ENCODE results near the gene CALY. TPM values are rescaled to one million over a fixed set of nuclear protein-coding genes. Genes with fewer than 3 reads are reported as not detected.

CALY gene
- total RNA-seq, 1 experiment from 2014 or later: not detected

DNA sequence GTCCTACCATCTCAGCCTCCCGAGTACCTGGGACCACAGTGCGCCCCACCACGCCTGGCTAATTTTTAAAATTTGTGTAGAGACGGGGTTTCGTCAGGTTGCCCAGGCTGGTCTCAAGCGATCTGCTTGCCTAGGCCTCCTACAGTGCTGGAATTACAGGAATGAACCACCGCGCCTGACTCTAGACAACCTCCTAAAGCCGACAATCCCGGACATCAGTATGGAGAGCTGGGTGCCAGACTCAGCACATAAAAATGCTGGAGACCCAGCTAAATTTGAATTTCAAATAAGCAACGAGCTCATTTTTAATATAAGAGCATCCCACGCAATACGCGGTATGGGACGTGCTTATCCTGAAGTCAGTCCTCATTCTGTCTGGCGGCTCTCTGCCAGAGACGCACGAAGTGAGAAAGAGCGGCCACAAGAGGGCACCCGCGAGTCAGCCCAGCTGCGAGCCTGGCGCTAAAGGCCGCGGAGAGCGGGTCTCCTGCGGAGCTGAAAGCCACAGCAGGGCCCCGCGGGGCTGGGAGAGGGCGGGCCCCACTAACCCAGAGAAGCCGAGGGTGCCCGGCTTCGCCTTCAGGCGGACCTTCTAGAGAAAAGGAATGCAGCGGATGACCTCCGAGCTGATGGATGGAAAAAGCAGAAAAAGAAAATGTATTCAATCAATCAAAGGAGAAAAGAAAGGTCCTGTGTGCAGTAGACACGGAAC lies 7.0 kb downstream of the CALY start:
- Histone ChIP-seq H4K20me1 (ENCODE audit: low read length) (no peaks in the 10 kb centered on the region), H3F3A (ENCODE audit: low read length, unreplicated experiment) (peaks cover 4% of the 10 kb centered on the region), H3K9me2 (replicated peaks; ENCODE audit: low read length) (no peaks in the 10 kb centered on the region), H3K79me2 (ENCODE audit: low read length) (no peaks in the 10 kb centered on the region), H3K4me3 (ENCODE audit: low read length) (peak overlapping the region; percentile 60), H3K9me3 (ENCODE audit: low read length) (no peaks in the 10 kb centered on the region), H3K4me2 (ENCODE audit: low read length) (peak overlapping the region; percentile 82), H3K4me1 (ENCODE audit: insufficient read depth, low read length) (peaks cover 15% of the 10 kb centered on the region), H3K9ac (ENCODE audit: low read length) (no peak overlapping the region), H3K27me3 (ENCODE audit: low read length) (peaks cover 14% of the 10 kb centered on the region), H2AFZ (ENCODE audit: low read length) (peak overlapping the region; percentile 47; the same call in 1 of the 2 replicates), H3K27ac (ENCODE audit: low read length) (no peak overlapping the region), H3K36me3 (ENCODE audit: low read depth, low read length) (no peaks in the 10 kb centered on the region)
- CTCF ChIA-PET: interaction anchor here (0.6 kb wide), 1 partner anchor 14 kb away, joined by 4 read pairs; no protein-coding TSS in a partner anchor
- DNase-seq (peak; percentile 87), ATAC-seq (peak; percentile 83)
- TF ChIP-seq CTCF (conservative IDR thresholded peaks at IDR 0.05; ENCODE audit: low read depth, low read length) (peak; percentile 84), EZH2 (IDR thresholded peaks at IDR 0.05; ENCODE audit: low read length, unreplicated experiment) (no peak), EZH2phosphoT487 (IDR thresholded peaks at IDR 0.05; ENCODE audit: borderline replicate concordance, low read length) (no peak)
- POLR2A ChIA-PET (ENCODE audit: unreplicated experiment): no interaction called here
- intact Hi-C loops (cut with micrococcal nuclease): loop anchor here (10.0 kb wide), 1 partner anchor 175 kb away; no protein-coding TSS in a partner anchor
- BruUV-seq (replicated peaks): no TSS peak

DNA sequence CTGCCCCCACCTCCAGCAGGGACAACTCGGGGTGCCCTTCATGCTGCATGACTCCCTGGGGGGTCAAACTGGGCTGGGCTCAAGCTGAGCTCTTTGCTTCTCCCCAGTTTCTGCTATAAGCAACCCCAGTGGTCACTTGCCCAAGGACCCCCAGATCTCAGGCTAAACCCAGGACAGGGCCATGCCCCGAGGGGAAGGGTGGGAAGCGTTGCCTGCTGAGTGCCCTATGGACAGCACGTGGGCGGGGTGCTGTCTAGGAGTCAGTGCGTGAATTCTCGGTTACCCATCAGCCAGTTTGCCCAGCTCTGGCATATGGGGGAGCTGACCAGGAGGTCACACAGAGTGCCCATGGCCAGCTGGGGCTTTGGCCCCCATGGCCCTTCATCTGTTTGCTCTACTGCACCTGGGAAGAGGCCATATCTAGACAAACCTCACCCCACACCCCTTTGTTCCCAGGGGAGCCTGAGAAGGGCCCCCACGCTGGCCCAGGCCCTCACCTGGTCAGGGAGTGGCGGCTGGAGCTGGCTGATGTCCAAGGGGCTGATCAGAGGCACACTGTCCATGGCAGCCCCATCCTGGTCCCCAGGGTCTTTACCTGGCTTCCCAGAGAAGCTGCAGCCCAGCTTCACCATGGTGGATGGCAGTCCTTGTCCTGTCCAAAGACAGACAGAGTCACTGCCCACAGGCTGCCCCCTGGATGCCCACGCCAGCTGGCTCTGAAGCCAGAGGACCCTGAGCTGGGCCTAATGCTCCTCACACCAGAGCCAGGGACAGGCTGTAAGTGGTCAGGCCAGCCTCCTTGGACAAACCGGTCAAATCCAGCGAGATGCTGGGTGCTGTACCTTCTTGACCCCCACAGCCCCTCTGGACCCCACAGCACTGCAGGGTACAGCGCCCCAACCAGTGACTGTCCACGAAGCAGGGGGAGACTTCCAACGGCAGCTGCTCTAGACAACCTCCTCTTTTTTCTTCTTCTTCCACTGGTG lies 8.0 kb downstream of the CALY start:
- H3K36me3 ChIP-seq (ENCODE audit: low read depth, low read length): no peaks in the 10 kb centered on the region
- no TSS peak for BruUV-seq (replicated peaks)
- no peak overlapping the region for H3K27ac ChIP-seq (ENCODE audit: low read length)
- no peak for DNase-seq
- H3K79me2 ChIP-seq (ENCODE audit: low read length): no peaks in the 10 kb centered on the region
- intact Hi-C loops (cut with micrococcal nuclease): loop anchor here (10.0 kb wide), 1 partner anchor 176 kb away; no protein-coding TSS in a partner anchor
- H2AFZ ChIP-seq (ENCODE audit: low read length): no peak overlapping the region
- TF ChIP-seq EZH2phosphoT487 (IDR thresholded peaks at IDR 0.05; ENCODE audit: borderline replicate concordance, low read length) (no peak), EZH2 (IDR thresholded peaks at IDR 0.05; ENCODE audit: low read length, unreplicated experiment) (no peak), CTCF (conservative IDR thresholded peaks at IDR 0.05; ENCODE audit: low read depth, low read length) (no peak)
- H3K4me1 ChIP-seq (ENCODE audit: insufficient read depth, low read length): peaks cover 15% of the 10 kb centered on the region
- no peak overlapping the region for H3K4me2 ChIP-seq (ENCODE audit: low read length)
- H3F3A ChIP-seq (ENCODE audit: low read length, unreplicated experiment): peaks cover 4% of the 10 kb centered on the region
- no peaks in the 10 kb centered on the region for H4K20me1 ChIP-seq (ENCODE audit: low read length)
- CTCF ChIA-PET: interaction anchor here (0.6 kb wide), 1 partner anchor 15 kb away, joined by 4 read pairs; no protein-coding TSS in a partner anchor
- POLR2A ChIA-PET (ENCODE audit: unreplicated experiment): no interaction called here
- no peak overlapping the region for H3K4me3 ChIP-seq (ENCODE audit: low read length)
- ATAC-seq: no peak
- no peak overlapping the region for H3K9ac ChIP-seq (ENCODE audit: low read length)
- H3K9me2 ChIP-seq (replicated peaks; ENCODE audit: low read length): no peaks in the 10 kb centered on the region
- H3K9me3 ChIP-seq (ENCODE audit: low read length): no peaks in the 10 kb centered on the region
- H3K27me3 ChIP-seq (ENCODE audit: low read length): peaks cover 11% of the 10 kb centered on the region; the same call in 1 of the 2 replicates

All from PC-3 (cell line).